Prostate gland (tissue), 2 donors: Measurements from ENCODE around the gene MRPS27. TPM values are rescaled to one million over a fixed set of nuclear protein-coding genes. Genes with fewer than 3 reads are reported as not detected.

Source experiments
- DNase-seq: peaks from one replicate; pipeline ENCODE4 v3.0.0-alpha.2; 2019; ENCODE audit warnings: low spot score
- H3K27ac ChIP-seq, 2 donors: fragments of 200-600 bp; sonication (generic); 2 replicates each; pipeline ENCODE4 v1.5.1; 2017 to 2019
- H3K27me3 ChIP-seq: fragments of 200-600 bp; sonication (generic); replicated peaks from 2 replicates; pipeline ENCODE4 v1.5.1; 2019; ENCODE audit not compliant: insufficient read depth
- H3K36me3 ChIP-seq, 2 donors: fragments of 200-600 bp; sonication (generic); 1 replicate in 1 of 2; 2 replicates in 1 of 2; pipeline versions ENCODE4 v1.5.1 to v1.8.1; 2017 to 2019
- H3K4me1 ChIP-seq: fragments of 200-600 bp; sonication (generic); replicated peaks from 2 replicates; pipeline ENCODE4 v1.5.1; 2019
- H3K4me3 ChIP-seq, 2 donors: fragments of 200-600 bp; sonication (generic); 2 replicates each; pipeline ENCODE4 v1.5.1; 2017 to 2019
- H3K9me3 ChIP-seq: fragments of 200-600 bp; sonication (generic); 2 replicates; pipeline ENCODE4 v1.5.1; 2017
- CTCF ChIP-seq, 4 experiments: fragments of 200-600 bp in 2 of 4; fragments of 450-650 bp in 2 of 4; sonication (generic) in 2 of 4; IDR thresholded peaks; 1 replicate in 3 of 4; 2 replicates in 1 of 4; pipeline ENCODE4 v1.5.1; 2016 to 2019; ENCODE audit warnings: antibody characterized with exemption in 4 of 4, mild to moderate bottlenecking in 2 of 4, moderate library complexity in 2 of 4
- POLR2A ChIP-seq: fragments of 450-650 bp; IDR thresholded peaks from one replicate; pipeline ENCODE4 v1.6.1; 2016; ENCODE audit warnings: antibody characterized with exemption, mild to moderate bottlenecking
- POLR2AphosphoS5 ChIP-seq: sonication (generic); formaldehyde crosslinking; IDR thresholded peaks from one replicate; pipeline ENCODE4 v1.6.1; 2017; ENCODE audit warnings: antibody characterized with exemption
- WGBS: methylation state at CpG from one replicate; pipeline ENCODE4 v1.1.5; 2018; 5-methylcytosine and 5-hydroxymethylcytosine counted together
- intact Hi-C: fragments of 100-400 bp; cut with DNase I; formaldehyde crosslinking; loops from one replicate; pipeline ENCODE4 v1.14.2; 2022
- total RNA-seq, 2 donors: library from RNA; depleted of rRNA; stranded (reverse); fragments of >200 nt; gene quantifications; one replicate each; pipeline ENCODE4 v1.1.0, GENCODE V29; 2016

Gene MRPS27
- total RNA-seq, 2 donors from 2014 or later: 43.3 to 51.1 TPM

GRCh38 chr5:72224946-72225463 is 95.0 kb downstream of the MRPS27 start:
- WGBS: 81% methylated on average over 3 of the region's 3 CpGs
- H3K27ac ChIP-seq: no peak overlapping the region
- H3K4me3 ChIP-seq: no peak overlapping the region
- no peaks in the 10 kb centered on the region for H3K9me3 ChIP-seq
- no peak for DNase-seq
- no peaks in the 10 kb centered on the region for H3K27me3 ChIP-seq
- intact Hi-C loops: no loop called here
- H3K36me3 ChIP-seq: peaks cover 0 to 4% of the 10 kb centered on the region in 2 donors
- no peaks in the 10 kb centered on the region for H3K4me1 ChIP-seq
- TF ChIP-seq CTCF (IDR thresholded peaks at IDR 0.05) (no peak), POLR2AphosphoS5 (no peak), POLR2A (no peak)

GRCh38 chr5:72223371-72223770 is 96.7 kb downstream of the MRPS27 start:
- Histone ChIP-seq H3K9me3 (no peaks in the 10 kb centered on the region), H3K4me1 (no peaks in the 10 kb centered on the region), H3K4me3 (no peak overlapping the region), H3K36me3 (peaks cover 0 to 4% of the 10 kb centered on the region in 2 donors), H3K27me3 (no peaks in the 10 kb centered on the region), H3K27ac (no peak overlapping the region)
- TF ChIP-seq CTCF (IDR thresholded peaks at IDR 0.05): no peak
- DNase-seq: no peak
- WGBS: 71% methylated on average over 4 of the region's 4 CpGs
- intact Hi-C loops: no loop called here

GRCh38 chr5:72222521-72222920 is 97.5 kb downstream of the MRPS27 start:
- intact Hi-C loops: no loop called here
- no peaks in the 10 kb centered on the region for H3K4me1 ChIP-seq
- no peak overlapping the region for H3K4me3 ChIP-seq
- peaks cover 0 to 4% of the 10 kb centered on the region in 2 donors for H3K36me3 ChIP-seq
- H3K27ac ChIP-seq: no peak overlapping the region
- H3K27me3 ChIP-seq: no peaks in the 10 kb centered on the region
- H3K9me3 ChIP-seq: no peaks in the 10 kb centered on the region
- WGBS: 85% methylated on average over 1 of the region's 1 CpG
- TF ChIP-seq POLR2A: no peak
- TF ChIP-seq POLR2AphosphoS5: no peak
- TF ChIP-seq CTCF (IDR thresholded peaks at IDR 0.05): no peak
- DNase-seq: no peak

- Histone ChIP-seq H3K9me3 (no peaks in the 10 kb centered on the region), H3K4me3 (no peak overlapping the region), H3K27me3 (no peaks in the 10 kb centered on the region), H3K27ac (no peak overlapping the region), H3K36me3 (peaks cover 0 to 4% of the 10 kb centered on the region in 2 donors), H3K4me1 (no peaks in the 10 kb centered on the region)
- TF ChIP-seq POLR2A (no peak), CTCF (IDR thresholded peaks at IDR 0.05) (no peak), POLR2AphosphoS5 (no peak)
- no peak for DNase-seq
- intact Hi-C loops: no loop called here
- WGBS: 80% methylated on average over 4 of the region's 4 CpGs
Observed at GRCh38 chr5:72221541-72221940, 98.5 kb downstream of the MRPS27 start.

- Histone ChIP-seq H3K27me3 (no peaks in the 10 kb centered on the region), H3K9me3 (no peaks in the 10 kb centered on the region), H3K4me1 (no peaks in the 10 kb centered on the region), H3K36me3 (peaks cover 0 to 4% of the 10 kb centered on the region in 2 donors), H3K4me3 (no peak overlapping the region), H3K27ac (no peak overlapping the region)
- intact Hi-C loops: no loop called here
- TF ChIP-seq POLR2AphosphoS5 (no peak), POLR2A (no peak), CTCF (IDR thresholded peaks at IDR 0.05) (no peak)
- WGBS: 100% methylated on average over 1 of the region's 1 CpG
- no peak for DNase-seq
Observed at GRCh38 chr5:72221099-72221498, 98.9 kb downstream of the MRPS27 start.
